ENCODE measurements around the gene SERPINB3. TPM values are rescaled to one million over a fixed set of nuclear protein-coding genes. Genes with fewer than 3 reads are reported as not detected.
"Not testable (repeated sequence)": the region's sequence is repeated elsewhere in the genome, so short reads cannot be mapped to it uniquely, and the experiment has no call there.

The SERPINB3 gene
- total RNA-seq, 1 donor = not detected

- no peak for DNase-seq (ENCODE audit: low read depth)
- TF ChIP-seq CTCF (IDR thresholded peaks at IDR 0.05; ENCODE audit: insufficient read depth, low read length) = no peak
- no peak overlapping the region for H3K4me3 ChIP-seq (ENCODE audit: low read depth, low read length)
Measured at GRCh38 chr18:63681449-63682340, 20.0 kb upstream of the SERPINB3 start.

- TF ChIP-seq CTCF (IDR thresholded peaks at IDR 0.05; ENCODE audit: insufficient read depth, low read length) = no peak
- DNase-seq (ENCODE audit: low read depth) = no peak
- no peak overlapping the region for H3K4me3 ChIP-seq (ENCODE audit: low read depth, low read length)
Measured at GRCh38 chr18:63679820-63680606, 18.3 kb upstream of the SERPINB3 start.

- TF ChIP-seq CTCF (IDR thresholded peaks at IDR 0.05; ENCODE audit: insufficient read depth, low read length) = no peak
- no peak for DNase-seq (ENCODE audit: low read depth)
- H3K4me3 ChIP-seq (ENCODE audit: low read depth, low read length) = no peak overlapping the region
Measured at GRCh38 chr18:63677500-63678225, 16.0 kb upstream of the SERPINB3 start.

- DNase-seq (ENCODE audit: low read depth) = no peak
- TF ChIP-seq CTCF (IDR thresholded peaks at IDR 0.05; ENCODE audit: insufficient read depth, low read length) = peak; percentile 11
Measured at GRCh38 chr18:63676526-63677323, 15.0 kb upstream of the SERPINB3 start.

DNA sequence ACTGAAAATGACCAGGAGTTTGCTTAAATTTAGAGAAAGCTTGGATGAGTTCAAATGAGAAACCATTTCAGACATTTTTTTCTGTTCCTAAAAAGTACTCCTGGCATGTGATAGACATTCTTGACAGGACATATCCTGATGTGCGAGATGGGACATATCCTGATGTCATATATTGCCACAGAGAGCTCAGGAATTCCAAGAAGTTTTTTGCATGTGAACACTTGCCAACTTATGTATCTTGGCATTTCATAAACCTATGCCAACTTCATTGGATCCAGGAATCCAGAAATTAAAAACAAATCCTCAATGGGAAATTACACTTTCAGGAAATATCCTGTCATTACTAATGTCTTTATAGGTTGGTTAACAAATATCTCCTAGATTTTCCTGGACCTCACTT, 2.9 kb upstream of the SERPINB3 start:
- H3K4me3 ChIP-seq (ENCODE audit: low read depth, low read length) = no peak overlapping the region
- TF ChIP-seq CTCF (IDR thresholded peaks at IDR 0.05; ENCODE audit: insufficient read depth, low read length) = no peak
- DNase-seq (ENCODE audit: low read depth) = no peak

More at GRCh38 chr18:63676526-63677323, 15.0 kb upstream of the SERPINB3 start:
- H3K4me3 ChIP-seq (ENCODE audit: low read depth, low read length) = no peak overlapping the region

DNA sequence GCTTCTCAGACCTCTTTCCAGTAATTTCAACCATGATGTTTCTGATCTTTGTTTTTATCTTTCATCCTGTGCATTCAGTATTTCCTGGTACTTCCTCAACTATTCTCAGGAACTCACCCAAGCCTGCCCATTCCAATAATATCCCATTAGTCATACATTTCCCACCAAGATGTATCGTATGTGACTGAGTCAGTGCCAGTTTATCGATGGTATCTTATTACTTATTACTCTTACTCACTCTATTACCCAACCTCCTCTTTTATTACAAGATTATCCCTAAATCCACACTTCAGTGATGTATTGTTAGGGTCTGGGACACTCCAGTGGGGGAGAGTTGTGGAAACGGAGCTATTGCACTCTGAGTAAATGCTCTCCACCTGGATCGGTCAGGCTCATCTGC, 2.8 kb downstream of the SERPINB3 start:
- DNase-seq (ENCODE audit: low read depth) = peak; percentile 23
- H3K4me3 ChIP-seq (ENCODE audit: low read depth, low read length) = not testable (repeated sequence)

- not testable (repeated sequence) for DNase-seq (ENCODE audit: low read depth); H3K4me3 ChIP-seq (ENCODE audit: low read depth, low read length)
Measured at GRCh38 chr18:63650271-63650670, 11.4 kb downstream of the SERPINB3 start.
